ENCODE results near the gene MAGI2. TPM values are rescaled to one million over a fixed set of nuclear protein-coding genes. Genes with fewer than 3 reads are reported as not detected.
A peak's percentile ranks its signal among the peaks of the same experiment; 100 is the strongest.

MAGI2 gene
- total RNA-seq, 2 donors from 2014 or later, result 10.3 to 19.2 TPM

GRCh38 chr7:78052112-78052511 is 1401.4 kb downstream of the MAGI2 start:
- DNase-seq, result peak; percentile 88
- no peak overlapping the region for H3K9ac ChIP-seq (ENCODE audit: extremely low read depth, low read length, poor library complexity, severe bottlenecking)

GRCh38 chr7:78047800-78048199 is 1405.7 kb downstream of the MAGI2 start:
- Histone ChIP-seq H3K4me3 (ENCODE audit: low read length) (no peak overlapping the region), H3K27me3 (ENCODE audit: control insufficient read depth, insufficient read depth, low read length, poor library complexity, severe bottlenecking) (no peaks in the 10 kb centered on the region), H3K4me1 (ENCODE audit: control insufficient read depth, insufficient read depth, low read length) (peaks cover 20% of the 10 kb centered on the region), H3K9me3 (ENCODE audit: control insufficient read depth, low read length) (no peaks in the 10 kb centered on the region), H3K9ac (ENCODE audit: extremely low read depth, low read length, poor library complexity, severe bottlenecking) (no peak overlapping the region), H3K36me3 (ENCODE audit: control insufficient read depth, insufficient read depth, low read length) (no peaks in the 10 kb centered on the region), H3K27ac (ENCODE audit: low read depth, low read length) (no peak overlapping the region)
- no peak for TF ChIP-seq CTCF (conservative IDR thresholded peaks at IDR 0.05)
- Mint-ChIP-seq H3K9me3 (no peaks in the 10 kb centered on the region), H3K36me3 (ENCODE audit: low read depth) (no peaks in the 10 kb centered on the region), H3K4me3 (no peak overlapping the region), H3K4me1 (peaks cover 36% of the 10 kb centered on the region), H3K27me3 (ENCODE audit: insufficient read depth) (no peaks in the 10 kb centered on the region), H3K27ac (peak overlapping the region; percentile 58)
- no peak for DNase-seq
- WGBS, 2 experiments (ENCODE audit: insufficient coverage in 1 of 2, insufficient read length in 1 of 2), result 72 to 93% methylated on average over 2 to 3 of the region's 3 CpGs

More at GRCh38 chr7:78052112-78052511, 1401.4 kb downstream of the MAGI2 start:
- H3K4me1 ChIP-seq (ENCODE audit: control insufficient read depth, insufficient read depth, low read length), result peaks cover 31% of the 10 kb centered on the region
- no peaks in the 10 kb centered on the region for H3K36me3 Mint-ChIP-seq (ENCODE audit: low read depth)
- no peaks in the 10 kb centered on the region for H3K36me3 ChIP-seq (ENCODE audit: control insufficient read depth, insufficient read depth, low read length)
- H3K27me3 ChIP-seq (ENCODE audit: control insufficient read depth, insufficient read depth, low read length, poor library complexity, severe bottlenecking), result no peaks in the 10 kb centered on the region
- 66 to 72% methylated on average over 7 of the region's 7 CpGs for WGBS, 2 experiments (ENCODE audit: insufficient coverage in 1 of 2, insufficient read length in 1 of 2)
- H3K27ac ChIP-seq (ENCODE audit: low read depth, low read length), result peak overlapping the region; percentile 7
- no peak overlapping the region for H3K4me3 Mint-ChIP-seq
- H3K27ac Mint-ChIP-seq, result peak overlapping the region; percentile 68
- TF ChIP-seq CTCF (conservative IDR thresholded peaks at IDR 0.05), result no peak
- H3K4me1 Mint-ChIP-seq, result peaks cover 62% of the 10 kb centered on the region
- H3K9me3 Mint-ChIP-seq, result no peaks in the 10 kb centered on the region
- H3K27me3 Mint-ChIP-seq (ENCODE audit: insufficient read depth), result no peaks in the 10 kb centered on the region
- H3K9me3 ChIP-seq (ENCODE audit: control insufficient read depth, low read length), result no peaks in the 10 kb centered on the region
- no peak overlapping the region for H3K4me3 ChIP-seq (ENCODE audit: low read length)

GRCh38 chr7:78043159-78043558 is 1410.3 kb downstream of the MAGI2 start:
- Mint-ChIP-seq H3K9me3 (no peaks in the 10 kb centered on the region), H3K4me3 (no peak overlapping the region), H3K27me3 (ENCODE audit: insufficient read depth) (peaks cover 5% of the 10 kb centered on the region), H3K27ac (no peak overlapping the region), H3K36me3 (ENCODE audit: low read depth) (no peaks in the 10 kb centered on the region), H3K4me1 (peaks cover 40% of the 10 kb centered on the region)
- no peak overlapping the region for H3K4me3 ChIP-seq (ENCODE audit: low read length)
- H3K36me3 ChIP-seq (ENCODE audit: control insufficient read depth, insufficient read depth, low read length), result no peaks in the 10 kb centered on the region
- no peak overlapping the region for H3K9ac ChIP-seq (ENCODE audit: extremely low read depth, low read length, poor library complexity, severe bottlenecking)
- no peak for DNase-seq
- H3K27me3 ChIP-seq (ENCODE audit: control insufficient read depth, insufficient read depth, low read length, poor library complexity, severe bottlenecking), result no peaks in the 10 kb centered on the region
- WGBS, 2 experiments (ENCODE audit: insufficient coverage in 1 of 2, insufficient read length in 1 of 2), result 86 to 88% methylated on average over 2 of the region's 2 CpGs
- peaks cover 26% of the 10 kb centered on the region for H3K4me1 ChIP-seq (ENCODE audit: control insufficient read depth, insufficient read depth, low read length)
- H3K9me3 ChIP-seq (ENCODE audit: control insufficient read depth, low read length), result no peaks in the 10 kb centered on the region
- no peak overlapping the region for H3K27ac ChIP-seq (ENCODE audit: low read depth, low read length)
- TF ChIP-seq CTCF (conservative IDR thresholded peaks at IDR 0.05), result no peak
